HCT116 (cell line): ENCODE data around the gene ATP13A4. TPM values are rescaled to one million over a fixed set of nuclear protein-coding genes. Genes with fewer than 3 reads are reported as not detected.

Source experiments
- ATAC-seq: fragments of 200-7000 bp; cut with Tn5 transposase; 2 replicates; pipeline ENCODE4 v1.9.1; 2020; ENCODE audit warnings: mild to moderate bottlenecking, moderate library complexity
- BruUV-seq: library from RNA; stranded (reverse); fragments of 400-500 nt; replicated peaks from 2 replicates; lab custom pipeline; 2021; lab: Mats Ljungman, UMichigan
- CTCF ChIA-PET: fragments of 300-600 bp; sonication (Branson Sonifier 250); formaldehyde crosslinking; loops from one replicate; lab custom pipeline; 2021; ENCODE audit warnings: antibody characterized with exemption; lab: Charles Lee
- POLR2A ChIA-PET: fragments of 300-600, 350-600 bp; sonication (Branson Sonifier 250); formaldehyde crosslinking; loops from one replicate; lab custom pipeline; 2021; ENCODE audit warnings: antibody characterized with exemption; lab: Charles Lee
- RAD21 ChIA-PET, 2 experiments: fragments of 300-600 bp; sonication (Branson Sonifier 250); formaldehyde crosslinking; loops; one replicate each; lab custom pipeline; 2023; ENCODE audit warnings: low total read pairs in 2 of 2; ENCODE audit not compliant: uncharacterized antibody in 2 of 2, unreplicated experiment in 2 of 2, low non-redundant PET in 1 of 2; lab: Charles Lee
- DNase-seq: peaks from one replicate; pipeline ENCODE4 v3.0.0-alpha.2; 2010; ENCODE audit warnings: low read depth, low spot score
- H2AFZ ChIP-seq: fragments of 200-600 bp; shearing (Covaris generic), sonication (generic); 2 replicates; pipeline ENCODE4 v1.6.1; 2017; ENCODE audit warnings: low read depth, mixed run types, mixed read lengths, antibody characterized with exemption, low read length; ENCODE audit not compliant: poor library complexity, severe bottlenecking
- H3K27ac ChIP-seq: 2 replicates; pipeline ENCODE4 v1.5.1; 2012; ENCODE audit warnings: low read depth, low read length
- H3K27me3 ChIP-seq: fragments of 200-600 bp; sonication (generic); 2 replicates; pipeline ENCODE4 v1.6.1; 2016; ENCODE audit warnings: mixed run types, low read length, mixed read lengths; ENCODE audit not compliant: insufficient read depth
- H3K36me3 ChIP-seq, 2 experiments: fragments of 200-500 bp in 1 of 2; fragments of 200-600 bp in 1 of 2; sonication (Bioruptor generic) in 1 of 2; sonication (generic) in 1 of 2; 2 replicates each; pipeline versions ENCODE4 v1.5.1 to v1.6.1; 2014 to 2016; ENCODE audit warnings: low read length in 2 of 2, inconsistent platforms in 1 of 2, mixed read lengths in 1 of 2, mixed run types in 1 of 2; ENCODE audit not compliant: insufficient read depth in 2 of 2, control insufficient read depth in 1 of 2
- H3K4me1 ChIP-seq, 2 experiments: fragments of 200-600 bp in 1 of 2; sonication (generic) in 1 of 2; 2 replicates each; pipeline versions ENCODE4 v1.5.1 to v1.6.1; 2012 to 2017; ENCODE audit warnings: low read length in 2 of 2, inconsistent platforms in 1 of 2, mild to moderate bottlenecking in 1 of 2, mixed read lengths in 1 of 2, mixed run types in 1 of 2, moderate library complexity in 1 of 2; ENCODE audit not compliant: insufficient read depth in 2 of 2, control insufficient read depth in 1 of 2
- H3K4me2 ChIP-seq: fragments of 200-600 bp; sonication (generic); 2 replicates; pipeline ENCODE4 v1.6.1; 2017; ENCODE audit warnings: mixed run types, low read length, mixed read lengths
- H3K4me3 ChIP-seq, 2 experiments: fragments of 200-600 bp in 1 of 2; sonication (generic) in 1 of 2; replicated peaks in 1 of 2; 2 replicates each; pipeline ENCODE4 v1.5.1; 2011 to 2016; ENCODE audit warnings: low read length in 2 of 2, control low read depth in 1 of 2, low read depth in 1 of 2, mild to moderate bottlenecking in 1 of 2, mixed read lengths in 1 of 2, mixed run types in 1 of 2
- H3K79me2 ChIP-seq: fragments of 200-600 bp; sonication (generic); 2 replicates; pipeline ENCODE4 v1.6.1; 2017; ENCODE audit warnings: mild to moderate bottlenecking, mixed run types, low read length, moderate library complexity, mixed read lengths; ENCODE audit not compliant: insufficient read depth
- H3K9ac ChIP-seq: fragments of 200-600 bp; sonication (generic); 2 replicates; pipeline ENCODE4 v1.6.1; 2016; ENCODE audit warnings: low read length, mixed read lengths
- H3K9me2 ChIP-seq: fragments of 200-600 bp; sonication (generic), shearing (Covaris generic); 2 replicates; pipeline ENCODE4 v1.6.1; 2017; ENCODE audit warnings: mixed run types, mild to moderate bottlenecking, moderate library complexity; ENCODE audit not compliant: insufficient read depth
- H3K9me3 ChIP-seq, 2 experiments: fragments of 200-500 bp in 1 of 2; fragments of 200-600 bp in 1 of 2; sonication (Bioruptor generic) in 1 of 2; sonication (generic) in 1 of 2; 2 replicates each; pipeline ENCODE4 v1.6.1; 2014 to 2017; ENCODE audit warnings: low read length in 2 of 2, mixed read lengths in 2 of 2, inconsistent platforms in 1 of 2, low read depth in 1 of 2, mild to moderate bottlenecking in 1 of 2, mixed run types in 1 of 2, moderate library complexity in 1 of 2; ENCODE audit not compliant: control insufficient read depth in 1 of 2, insufficient read depth in 1 of 2
- H4K20me1 ChIP-seq: fragments of 200-600 bp; sonication (generic), shearing (Covaris generic); 2 replicates; pipeline ENCODE4 v1.6.1; 2017; ENCODE audit warnings: mixed run types, mild to moderate bottlenecking, moderate library complexity; ENCODE audit not compliant: insufficient read depth
- ATF3 ChIP-seq: IDR thresholded peaks from 2 replicates; pipeline ENCODE4 v1.6.1; 2012
- FOSL1 ChIP-seq: IDR thresholded peaks from 2 replicates; pipeline ENCODE4 v1.6.1; 2012; ENCODE audit warnings: low read depth
- MAX ChIP-seq: IDR thresholded peaks from 2 replicates; pipeline ENCODE4 v1.6.1; 2012
- POLR2A ChIP-seq: IDR thresholded peaks from 2 replicates; pipeline ENCODE4 v1.7.0; 2011; ENCODE audit warnings: borderline replicate concordance; ENCODE audit not compliant: insufficient read depth, insufficient read length; ENCODE audit errors: extremely low read depth
- POLR2AphosphoS5 ChIP-seq: IDR thresholded peaks from 2 replicates; pipeline ENCODE4 v1.6.1; 2011; ENCODE audit warnings: mild to moderate bottlenecking, low read depth, low read length, moderate library complexity
- RAD21 ChIP-seq: IDR thresholded peaks from 2 replicates; pipeline ENCODE4 v1.6.1; 2012; ENCODE audit warnings: low read depth, mild to moderate bottlenecking
- SIN3A ChIP-seq: IDR thresholded peaks from 2 replicates; pipeline ENCODE4 v1.6.1; 2012; ENCODE audit warnings: low read depth
- SP1 ChIP-seq: IDR thresholded peaks from 2 replicates; pipeline ENCODE4 v1.6.1; 2012; ENCODE audit warnings: low read depth
- ZNF274 ChIP-seq: fragments of 200-500 bp; sonication (Bioruptor generic); IDR thresholded peaks from 2 replicates; pipeline ENCODE4 v1.6.1; 2014; ENCODE audit warnings: mild to moderate bottlenecking, low read depth, low read length, inconsistent platforms
- intact Hi-C: fragments of 100-400 bp; cut with micrococcal nuclease; formaldehyde crosslinking; loops from 2 replicates; pipeline ENCODE4 v1.10.0; 2022
- total RNA-seq: library from RNA; stranded (reverse); gene quantifications from one replicate; pipeline ENCODE4 v1.2.1, GENCODE V29; 2021; ENCODE audit not compliant: unreplicated experiment

The ATP13A4 gene
- total RNA-seq, 1 experiment from 2014 or later = 0.15 TPM

GRCh38 chr3:193515966-193516365 lies 38.7 kb downstream of the ATP13A4 start (continued):
- TF ChIP-seq RAD21 = no peak
- no peak for TF ChIP-seq POLR2A
- no peak for TF ChIP-seq MAX
- no peak for TF ChIP-seq SIN3A
- TF ChIP-seq ATF3 = no peak
- no peak for TF ChIP-seq SP1
- TF ChIP-seq ZNF274 = no peak
- no peak for TF ChIP-seq FOSL1
- TF ChIP-seq, all 23 proteins: peak for 0

DNA sequence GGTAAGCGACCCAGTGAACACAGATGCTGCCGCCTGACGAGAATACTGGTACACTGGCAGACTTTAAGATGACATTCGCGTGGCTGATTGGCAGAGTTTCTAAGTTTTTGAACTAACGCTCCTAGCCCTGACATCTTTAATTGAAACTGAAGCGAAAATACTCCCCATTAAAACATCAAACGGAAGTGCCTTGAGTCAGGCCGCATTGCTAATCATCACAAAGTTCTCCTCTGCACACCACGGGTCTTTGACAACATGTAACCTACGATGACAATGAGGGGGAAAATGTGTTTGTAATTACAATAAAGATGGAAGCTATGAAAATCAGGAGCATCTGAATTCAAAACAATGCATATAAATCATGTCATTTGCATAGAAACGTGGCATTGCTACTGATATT lies 44.5 kb downstream of the ATP13A4 start:
- Histone ChIP-seq H3K27me3 (peaks cover 68% of the 10 kb centered on the region), H3K9ac (no peak overlapping the region), H3K9me2 (no peaks in the 10 kb centered on the region), H3K4me2 (no peak overlapping the region), H3K27ac (no peak overlapping the region), H3K79me2 (no peaks in the 10 kb centered on the region), H3K4me1 (no peaks in the 10 kb centered on the region), H3K36me3 (no peaks in the 10 kb centered on the region), H4K20me1 (no peaks in the 10 kb centered on the region), H3K4me3 (no peak overlapping the region), H3K9me3 (no peaks in the 10 kb centered on the region), H2AFZ (no peak overlapping the region)
- intact Hi-C loops = no loop called here
- TF ChIP-seq ZNF274 (no peak), MAX (no peak), POLR2AphosphoS5 (no peak)
- ATAC-seq (no peak), DNase-seq (no peak)
- CTCF ChIA-PET = no interaction called here
- RAD21 ChIA-PET = no interaction called here
- POLR2A ChIA-PET = no interaction called here
- BruUV-seq = no TSS peak
